Bone marrow (tissue), 2 donors: ENCODE data around the gene TCF19.
"Not testable (repeated sequence)": the region's sequence is repeated elsewhere in the genome, so short reads cannot be mapped to it uniquely, and the experiment has no call there.

ENCODE experiments used
- DNase-seq, 2 donors: peaks; one replicate each; lab custom pipeline; 2025; lab: John Stamatoyannopoulos, UW

The TCF19 gene

DNA sequence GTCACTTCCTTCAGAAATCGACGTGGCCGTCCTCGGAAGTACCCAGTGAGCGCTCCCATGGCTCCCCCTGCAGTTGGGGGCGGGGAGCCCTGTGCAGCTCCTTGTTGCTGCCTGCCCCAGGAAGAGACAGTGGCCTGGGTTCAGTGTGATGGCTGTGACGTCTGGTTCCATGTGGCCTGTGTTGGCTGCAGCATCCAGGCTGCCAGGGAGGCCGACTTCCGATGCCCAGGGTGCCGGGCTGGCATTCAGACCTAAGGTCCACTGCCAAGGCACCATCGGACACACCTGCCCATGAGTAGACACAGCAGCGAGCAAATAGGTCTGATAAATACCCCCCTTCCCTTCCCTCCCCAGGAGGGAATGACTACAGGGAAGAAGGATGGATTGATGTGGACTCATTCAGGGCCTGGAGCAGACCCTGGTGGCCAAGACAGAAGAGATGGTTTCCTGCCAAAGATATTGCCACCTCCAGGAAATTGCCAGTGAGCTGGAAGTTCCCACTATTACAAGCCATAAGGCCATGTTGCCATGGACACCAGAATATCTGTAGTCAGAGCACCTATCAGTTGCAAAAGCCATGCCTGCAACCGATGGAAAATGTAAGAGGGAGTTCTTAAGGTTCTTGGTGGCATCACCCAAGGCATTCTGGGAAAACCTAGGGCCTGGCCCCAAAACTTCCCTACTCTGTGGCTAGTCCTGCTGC lies 4.2 kb downstream of the TCF19 start:
- no peak for DNase-seq

DNA sequence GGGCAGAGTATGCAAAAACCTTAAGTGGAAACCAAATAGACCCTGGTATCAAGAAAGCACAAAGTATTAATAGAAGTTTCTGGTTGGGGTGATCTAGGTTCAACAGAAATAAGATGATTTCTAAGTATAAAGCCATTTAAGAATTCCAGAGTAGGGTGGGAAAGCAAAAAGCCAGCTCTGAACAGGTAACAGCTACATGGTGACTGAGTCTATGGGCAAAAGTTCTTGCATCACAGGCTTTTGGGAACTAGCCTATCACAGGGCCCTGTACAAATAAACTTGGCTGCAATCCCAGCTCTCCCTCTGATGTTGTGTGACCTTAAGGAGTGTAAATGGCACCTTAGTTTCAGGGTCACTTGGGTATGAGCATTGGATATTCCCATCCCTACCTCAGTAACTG lies 5.5 kb downstream of the TCF19 start:
- no peak for DNase-seq

DNA sequence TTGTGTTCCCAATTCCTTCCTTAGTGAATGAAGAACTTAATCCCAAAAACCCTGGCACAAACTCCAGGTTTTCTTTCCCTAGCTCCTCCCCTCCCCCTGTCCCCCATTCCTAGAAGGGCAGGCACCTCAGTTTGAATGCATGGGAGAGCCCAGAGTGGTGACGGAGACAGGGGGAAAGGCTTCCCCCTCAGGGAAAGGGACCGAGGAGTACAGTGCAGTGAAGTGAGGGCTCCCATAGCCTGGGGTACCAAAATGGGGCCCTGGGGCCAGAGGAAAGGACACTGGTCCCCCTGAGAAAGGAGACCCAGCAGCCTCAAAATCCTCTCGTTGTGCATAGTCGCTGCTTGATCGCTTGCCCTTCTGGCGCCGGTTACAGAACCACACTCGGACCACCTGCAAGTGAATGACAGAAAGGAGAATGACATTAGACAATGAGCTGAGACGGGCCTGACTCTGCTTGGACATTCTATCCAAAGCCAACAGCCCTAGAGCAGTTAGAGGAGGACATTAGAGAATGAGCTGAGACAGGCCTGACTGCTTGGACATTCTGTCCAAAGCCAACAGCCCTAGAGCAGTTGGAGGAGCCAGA lies 6.2 kb downstream of the TCF19 start:
- not testable (repeated sequence) for DNase-seq

DNA sequence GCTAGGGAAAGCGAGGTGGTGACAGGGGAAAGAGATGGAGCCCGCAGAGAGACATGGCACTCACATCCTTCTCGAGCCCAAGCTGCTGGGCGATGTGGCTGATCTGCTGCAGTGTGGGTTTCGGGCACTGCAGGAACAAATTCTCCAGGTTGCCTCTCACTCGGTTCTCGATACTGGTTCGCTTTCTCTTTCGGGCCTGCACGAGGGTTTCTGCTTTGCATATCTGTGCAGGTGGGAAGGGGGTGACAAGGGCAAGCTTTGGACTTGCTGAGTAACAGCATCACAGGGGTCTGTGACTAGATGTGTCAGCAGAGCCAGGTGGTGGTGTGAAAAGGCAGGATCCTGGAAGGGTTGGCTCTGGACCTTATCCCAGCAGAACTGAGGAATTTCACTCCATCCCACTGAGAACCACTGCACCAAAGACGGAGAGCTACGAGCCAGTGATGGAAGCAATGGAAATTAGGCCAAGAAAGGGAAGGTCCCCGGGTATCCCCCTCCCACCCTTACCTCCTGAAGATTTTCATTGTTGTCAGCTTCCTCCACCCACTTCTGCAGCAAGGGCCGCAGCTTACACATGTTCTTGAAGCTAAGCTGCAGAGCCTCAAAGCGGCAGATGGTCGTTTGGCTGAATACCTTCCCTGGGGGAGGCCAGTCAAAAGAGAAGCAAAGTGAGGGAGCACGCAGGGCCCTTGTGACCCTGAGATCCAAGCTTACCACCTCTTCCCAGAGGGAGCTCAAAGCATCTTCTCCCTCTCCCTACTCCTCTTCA lies 6.9 kb downstream of the TCF19 start:
- not testable (repeated sequence) for DNase-seq

DNA sequence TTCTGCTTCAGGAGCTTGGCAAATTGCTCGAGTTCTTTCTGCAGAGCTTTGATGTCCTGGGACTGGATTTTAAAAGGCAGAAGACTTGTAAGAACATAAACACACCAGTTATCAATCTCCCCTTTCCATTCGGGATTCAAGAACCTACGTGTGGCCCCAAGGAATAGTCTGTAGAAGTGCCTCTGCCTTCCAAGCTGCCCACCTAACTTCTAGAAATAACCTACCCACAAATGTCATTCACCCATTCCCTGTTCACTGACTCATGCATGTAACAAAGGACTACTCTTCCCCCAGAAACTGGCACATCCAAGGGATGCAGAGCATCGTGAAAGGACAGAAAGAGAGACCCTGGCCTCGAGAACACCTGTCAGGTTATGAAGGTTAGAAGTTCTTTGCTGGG lies 7.6 kb downstream of the TCF19 start:
- DNase-seq, result no peak

DNA sequence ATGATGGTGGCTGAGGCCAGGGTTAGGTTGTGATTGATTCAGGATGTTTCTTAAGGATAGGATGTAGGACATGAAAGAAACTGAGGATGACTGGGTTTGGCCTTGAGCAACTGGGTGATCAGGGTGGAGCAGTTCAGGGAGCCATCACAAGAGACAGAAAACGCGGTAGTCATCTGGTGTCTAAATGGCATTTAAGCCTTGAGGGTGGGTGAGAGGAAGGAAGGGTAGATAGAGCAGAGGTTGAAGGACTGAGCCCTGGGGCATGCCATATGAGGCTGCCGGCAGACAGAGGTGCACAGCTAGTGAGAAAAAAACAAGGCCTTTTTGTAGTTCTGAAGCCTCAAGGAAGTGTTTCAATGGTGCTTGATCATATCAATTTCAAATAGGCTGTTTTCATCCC lies 10.2 kb downstream of the TCF19 start:
- no peak for DNase-seq

DNA sequence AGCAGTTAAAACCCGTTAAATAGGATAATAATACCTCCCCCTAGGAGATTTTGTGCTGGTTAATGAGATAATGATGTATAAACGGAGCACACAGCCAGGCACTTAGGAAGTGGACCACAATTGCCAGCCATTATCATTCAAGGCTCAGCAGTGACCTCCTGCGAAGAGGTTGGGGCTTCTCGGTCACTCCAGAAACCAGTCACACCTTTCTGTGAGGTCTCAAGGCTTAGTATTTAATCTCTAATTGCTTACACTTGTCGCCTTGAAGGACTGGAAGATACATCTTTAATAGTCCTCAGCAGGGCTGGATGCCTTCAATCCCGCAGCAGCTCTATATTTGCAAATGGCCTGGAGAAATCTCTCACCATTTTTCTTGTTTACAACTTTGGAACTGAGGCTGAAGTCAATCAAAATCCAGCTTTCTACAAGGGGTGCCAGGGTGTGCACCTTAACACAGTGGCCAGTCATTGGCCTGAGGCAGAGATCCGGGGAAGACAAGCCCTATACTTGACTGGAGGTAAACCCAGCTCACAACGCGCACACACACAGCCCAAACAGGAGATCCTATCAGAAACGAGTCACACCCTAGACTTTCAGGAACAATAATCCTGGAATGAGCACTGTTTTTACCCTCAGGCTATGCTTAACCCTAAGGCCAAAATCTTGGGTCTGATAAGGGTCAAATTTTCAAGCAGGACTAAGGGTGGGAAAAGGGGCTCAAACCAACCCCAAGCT lies 10.9 kb downstream of the TCF19 start:
- no peak for DNase-seq

DNA sequence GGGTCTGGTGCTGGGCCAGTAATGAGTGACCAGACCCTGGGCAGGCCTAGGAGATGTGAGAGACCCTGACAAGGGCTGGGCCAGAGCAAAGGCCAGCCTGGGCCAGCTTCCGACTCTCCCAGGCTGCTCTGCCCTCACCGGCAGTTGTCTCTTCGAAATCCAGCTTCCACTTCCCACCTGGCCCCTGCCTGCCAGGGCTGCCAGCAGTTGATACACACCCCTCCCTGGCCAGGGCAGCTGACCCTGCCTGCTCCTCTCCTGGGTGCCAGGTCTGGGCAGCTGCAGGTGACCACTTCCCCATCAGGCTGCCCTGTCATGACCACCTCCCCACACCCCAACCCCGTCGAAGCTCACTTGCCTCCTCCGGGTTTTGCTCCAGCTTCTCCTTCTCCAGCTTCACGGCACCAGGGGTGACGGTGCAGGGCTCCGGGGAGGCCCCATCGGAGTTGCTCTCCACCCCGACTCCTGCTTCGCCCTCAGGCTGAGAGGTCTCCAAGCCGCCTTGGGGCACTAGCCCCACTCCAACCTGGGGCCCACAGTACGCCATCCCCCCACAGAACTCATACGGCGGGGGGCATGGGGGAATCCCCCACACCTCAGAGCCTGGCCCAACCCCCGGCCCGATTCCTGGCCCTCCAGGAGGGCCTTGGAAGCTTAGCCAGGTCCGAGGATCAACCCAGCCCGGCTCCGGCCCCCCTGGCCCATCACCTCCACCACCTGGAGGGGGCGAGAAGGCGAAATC lies 11.6 kb downstream of the TCF19 start:
- not testable (repeated sequence) for DNase-seq

DNA sequence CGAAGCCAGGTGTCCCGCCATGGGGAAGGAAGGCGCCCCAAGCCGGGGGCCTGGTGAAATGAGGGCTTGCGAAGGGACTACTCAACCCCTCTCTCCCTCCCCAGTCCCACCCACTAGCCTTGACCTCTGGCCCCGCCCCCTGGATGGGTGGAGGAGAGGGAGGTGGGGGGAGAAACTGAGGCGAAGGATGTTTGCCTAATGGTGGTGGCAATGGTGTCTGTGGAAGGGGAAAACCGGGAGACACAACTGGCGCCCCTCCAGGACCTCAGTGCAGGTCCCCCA lies 12.2 kb downstream of the TCF19 start, which contains the start of gene POU5F1:
POU5F1 (minus strand) TSS at position 83 of the 282 bp plus-strand sequence; CDS start at position 21, 62 bp downstream.
- no peak for DNase-seq

DNA sequence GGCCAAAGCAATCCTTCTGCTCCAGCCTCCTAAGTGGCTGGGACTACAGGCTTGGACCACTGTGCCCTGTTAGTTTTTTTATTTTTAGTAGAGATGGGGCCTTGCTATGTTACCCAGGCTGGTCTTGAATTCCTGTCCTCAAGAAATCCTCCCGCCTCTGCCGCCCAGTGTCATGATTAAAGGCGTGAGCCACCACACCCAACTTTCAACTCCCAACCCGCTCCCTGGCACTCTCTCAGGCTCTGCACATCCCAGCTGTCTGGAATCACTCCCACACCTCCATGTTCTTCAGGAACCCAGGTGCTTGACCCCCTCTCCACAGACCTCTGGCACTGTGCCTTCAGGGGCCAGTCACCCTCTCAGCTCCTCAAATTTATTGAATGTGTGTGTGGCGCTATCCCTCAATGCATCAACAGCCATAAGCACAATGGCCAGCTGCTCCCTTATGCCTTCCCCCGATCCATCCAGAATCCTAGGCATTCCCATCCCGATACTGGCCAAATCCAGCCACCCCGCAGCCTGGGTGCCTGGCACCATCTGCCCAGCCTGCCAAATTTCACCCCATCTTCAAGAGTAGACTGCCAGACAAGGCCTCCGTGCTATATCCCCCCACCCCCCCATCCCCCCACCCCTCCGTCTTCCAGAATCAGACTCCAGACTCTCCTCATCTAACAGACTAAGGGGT lies 12.7 kb downstream of the TCF19 start:
- DNase-seq, result no peak

DNA sequence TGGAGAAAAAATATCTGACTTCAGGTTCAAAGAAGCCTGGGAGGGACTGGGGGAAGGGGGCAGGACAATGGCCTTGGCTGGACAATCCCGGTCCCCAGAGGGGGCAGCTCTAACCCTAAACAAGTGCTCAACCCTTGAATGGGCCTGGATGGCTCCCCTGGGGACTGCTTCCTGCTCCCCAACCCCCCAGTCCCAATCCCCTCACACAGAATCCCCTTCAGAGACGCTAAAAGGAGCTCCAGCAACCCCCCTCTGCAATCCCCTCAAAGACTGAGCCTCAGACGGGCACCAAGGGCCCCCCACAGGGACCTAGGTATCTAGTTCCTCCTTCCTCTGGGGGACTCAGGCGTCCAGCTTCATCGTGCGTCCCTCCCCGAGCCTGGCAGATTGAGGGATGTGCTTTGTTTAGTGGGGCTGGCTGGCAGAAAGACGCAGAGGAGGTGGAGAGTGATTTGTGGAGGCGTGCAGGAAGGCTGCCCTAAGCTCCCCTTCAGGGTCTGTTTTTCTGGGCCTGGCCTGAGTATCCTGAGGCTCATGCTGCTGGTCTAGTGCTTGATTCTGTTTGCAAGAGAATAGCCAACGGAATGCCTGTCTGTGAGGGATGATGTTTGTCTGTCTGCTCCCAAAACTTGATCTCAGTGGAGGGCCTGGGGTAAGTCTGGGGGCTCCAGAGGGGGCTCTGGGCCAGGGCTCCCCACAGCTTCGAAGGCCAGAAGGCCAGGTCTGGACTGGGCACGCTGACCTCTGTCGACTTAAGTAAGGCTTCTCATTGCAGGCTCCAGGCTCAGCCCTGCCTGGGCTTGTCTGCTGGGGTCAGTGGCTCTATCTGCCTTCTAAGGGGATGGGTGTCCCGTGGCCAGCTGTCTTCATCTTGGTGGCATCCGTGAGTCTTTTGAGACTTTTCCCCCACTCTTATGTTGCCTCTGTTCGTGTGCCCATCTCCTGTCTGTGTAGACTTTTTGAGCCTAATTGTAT lies 13.8 kb downstream of the TCF19 start:
- DNase-seq, result no peak

DNA sequence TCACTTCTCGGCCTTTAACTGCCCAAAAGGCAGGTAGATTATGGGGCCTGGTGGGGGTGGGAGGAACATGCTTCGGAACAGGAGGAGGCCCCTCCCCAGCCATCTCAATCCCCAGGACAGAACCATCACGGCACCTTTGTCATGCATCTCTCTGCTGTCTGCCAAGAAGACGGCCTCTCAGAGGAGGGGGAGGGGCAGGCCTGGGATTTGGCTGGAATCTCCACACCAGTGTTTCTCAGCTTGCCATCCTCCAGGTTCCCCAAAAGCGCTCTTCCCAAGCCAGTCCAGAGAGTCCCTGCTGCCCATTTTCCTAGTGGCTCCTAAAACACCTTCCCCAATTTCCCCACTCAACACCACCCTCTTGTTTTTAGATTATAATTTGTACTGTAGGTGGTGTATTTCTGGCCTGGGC lies 14.6 kb downstream of the TCF19 start:
- no peak for DNase-seq

DNA sequence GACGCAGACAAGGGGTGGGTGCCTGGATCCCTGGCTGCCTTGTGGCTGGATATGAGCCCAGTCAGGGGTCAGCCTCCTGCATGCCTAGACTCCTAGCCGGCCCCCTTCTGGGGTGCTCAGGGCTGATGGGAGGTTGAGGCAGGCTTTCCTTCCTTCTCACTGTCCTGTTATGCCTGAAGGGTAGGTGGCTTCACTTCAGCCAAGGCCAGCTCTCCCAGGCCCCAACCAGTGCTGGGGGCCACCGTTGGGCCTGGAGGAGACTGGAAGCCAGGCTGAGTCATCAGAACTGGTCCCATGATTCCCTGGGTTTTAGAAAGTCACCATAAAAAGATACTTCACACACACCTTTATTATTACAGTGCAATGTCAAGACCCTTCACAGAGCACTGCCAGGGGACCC lies 15.0 kb downstream of the TCF19 start:
- DNase-seq, result no peak

DNA sequence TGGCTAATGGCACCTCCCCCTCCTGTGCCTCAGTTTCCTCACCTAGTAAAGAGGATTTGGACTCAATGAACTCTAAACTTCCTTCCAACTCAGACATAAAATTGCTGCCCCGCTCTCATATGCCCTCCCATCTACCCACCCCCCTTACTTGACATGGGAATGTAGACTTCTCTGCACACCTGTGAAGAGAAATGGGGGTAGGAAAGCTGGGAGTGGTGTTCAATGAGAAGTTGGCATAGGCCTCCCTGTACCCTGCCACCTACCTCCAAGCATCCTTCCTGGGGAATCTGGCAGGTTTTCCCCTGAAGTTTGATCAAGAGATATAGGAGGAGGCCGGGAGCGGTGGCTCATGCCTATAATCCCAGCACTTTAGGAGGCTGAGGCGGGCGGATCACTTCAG lies 16.0 kb downstream of the TCF19 start:
- DNase-seq, result no peak

DNA sequence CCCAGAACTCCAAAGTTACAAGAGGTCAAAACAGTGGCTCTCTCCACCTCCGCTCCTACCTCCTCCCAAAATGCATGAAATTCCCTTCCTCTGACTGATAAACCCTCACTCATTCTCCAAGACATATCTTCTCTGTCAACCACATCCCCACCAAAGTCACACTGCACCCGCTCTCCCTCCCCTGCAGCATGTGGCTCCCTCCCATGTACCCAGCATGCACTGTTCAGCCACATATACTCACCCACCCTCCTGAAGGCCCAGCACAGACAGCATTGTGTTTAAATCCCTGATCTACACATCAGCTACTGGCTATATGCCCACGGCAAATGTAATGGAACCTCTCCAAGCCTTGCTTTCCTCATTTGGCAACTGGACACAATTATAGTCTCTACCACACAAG lies 17.6 kb downstream of the TCF19 start:
- DNase-seq, result no peak

DNA sequence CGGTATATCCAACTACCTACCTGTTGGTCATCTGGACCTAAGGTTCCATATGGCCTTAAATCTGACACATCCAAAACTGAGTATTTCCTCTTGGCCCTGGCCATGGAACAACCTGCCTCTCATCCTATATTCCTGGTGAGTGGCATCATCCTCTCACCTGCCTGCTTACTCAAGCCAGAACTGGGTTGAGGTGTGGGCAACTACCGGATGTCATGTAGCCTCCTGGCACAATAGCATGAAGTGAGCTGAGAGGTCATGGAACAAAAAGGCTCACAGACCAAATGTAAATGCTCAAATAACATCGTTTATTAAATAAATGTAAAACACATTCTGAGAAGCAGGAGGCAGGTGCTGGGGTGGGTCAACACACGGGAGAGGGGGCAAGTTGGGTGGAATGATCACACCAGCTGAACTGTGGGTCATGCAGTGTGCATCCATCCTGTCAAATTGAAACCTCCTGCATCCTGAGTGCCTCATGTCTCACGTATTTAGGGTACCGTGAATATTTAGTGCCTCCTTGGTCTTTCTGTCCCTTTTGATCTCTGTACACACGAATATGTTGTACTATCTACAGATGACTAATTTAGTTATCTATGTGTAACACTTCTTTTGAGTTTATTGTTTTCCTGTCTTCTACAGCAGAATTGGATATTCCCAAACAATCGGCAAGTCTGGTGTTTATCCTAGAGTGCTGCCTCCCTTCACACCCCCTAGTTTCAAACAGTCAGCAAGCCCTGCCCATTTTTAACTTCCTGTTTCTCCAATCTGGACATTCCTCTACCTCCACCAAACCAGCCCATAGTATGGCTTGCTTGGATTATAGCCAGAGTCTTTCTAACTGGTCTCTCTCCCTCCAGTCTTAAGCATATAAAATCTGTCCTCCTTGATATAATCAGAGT lies 20.0 kb downstream of the TCF19 start:
- no peak for DNase-seq

DNA sequence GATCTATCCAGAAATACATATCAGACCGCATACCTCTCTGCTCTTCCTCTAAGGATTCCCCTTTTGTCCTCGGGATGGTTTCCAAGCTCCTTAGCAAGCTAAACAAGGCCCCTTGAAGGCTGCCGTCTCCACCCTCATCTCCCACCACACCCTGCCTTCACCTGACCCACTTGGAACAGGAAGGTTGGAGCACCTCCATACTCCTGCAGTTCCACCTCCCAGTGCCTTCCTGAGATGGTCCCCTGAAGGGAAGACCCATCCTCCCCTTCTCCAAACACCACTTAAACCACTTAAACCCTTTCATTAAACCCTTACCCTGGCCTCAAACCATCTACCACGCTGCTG lies 20.6 kb downstream of the TCF19 start:
- no peak for DNase-seq

DNA sequence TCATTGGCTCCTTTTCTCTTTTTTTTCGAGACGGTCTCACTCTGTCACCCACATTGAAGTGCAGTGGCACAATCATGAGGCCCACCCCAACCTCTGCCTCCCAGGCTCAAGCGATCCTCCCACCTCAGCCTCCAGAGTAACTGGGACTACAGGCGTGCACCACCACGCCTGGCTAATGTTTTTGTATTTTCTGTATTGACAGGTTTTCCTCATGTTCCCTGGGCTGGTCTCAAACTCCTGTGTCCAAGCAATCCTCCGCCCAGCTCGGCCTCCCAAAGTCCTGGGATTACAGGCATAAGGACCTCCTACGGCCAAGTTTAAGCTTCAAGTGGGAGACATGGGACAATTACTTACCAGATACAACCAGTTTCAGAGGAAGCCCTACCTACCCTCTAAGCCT lies 21.5 kb downstream of the TCF19 start:
- DNase-seq, result no peak

DNA sequence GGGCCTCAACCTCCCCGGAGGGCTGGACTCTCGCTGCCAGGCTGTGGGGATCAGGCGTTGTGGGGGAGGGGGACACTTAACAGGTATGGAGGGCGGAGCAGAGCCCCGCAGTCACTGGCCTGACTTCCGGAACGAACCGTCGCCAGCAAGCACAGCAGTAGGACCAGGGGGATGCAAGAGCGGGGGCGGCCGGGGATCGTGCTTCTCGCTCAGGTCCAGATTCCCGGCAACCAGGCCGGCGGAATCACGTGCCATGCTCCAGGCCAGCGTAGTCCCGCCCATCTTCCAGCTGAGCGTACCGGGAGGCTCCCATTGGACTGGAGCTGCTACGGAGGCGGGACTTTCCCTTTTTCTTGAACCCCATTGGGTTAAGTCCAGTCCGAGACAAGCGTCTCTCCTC lies 22.1 kb downstream of the TCF19 start:
- DNase-seq, result peak in 1 of 2 donors; percentile 10
